ENCODE data around the gene ABCD4.
"Not testable (repeated sequence)": the region's sequence is repeated elsewhere in the genome, so short reads cannot be mapped to it uniquely, and the experiment has no call there.

The ABCD4 gene

DNA sequence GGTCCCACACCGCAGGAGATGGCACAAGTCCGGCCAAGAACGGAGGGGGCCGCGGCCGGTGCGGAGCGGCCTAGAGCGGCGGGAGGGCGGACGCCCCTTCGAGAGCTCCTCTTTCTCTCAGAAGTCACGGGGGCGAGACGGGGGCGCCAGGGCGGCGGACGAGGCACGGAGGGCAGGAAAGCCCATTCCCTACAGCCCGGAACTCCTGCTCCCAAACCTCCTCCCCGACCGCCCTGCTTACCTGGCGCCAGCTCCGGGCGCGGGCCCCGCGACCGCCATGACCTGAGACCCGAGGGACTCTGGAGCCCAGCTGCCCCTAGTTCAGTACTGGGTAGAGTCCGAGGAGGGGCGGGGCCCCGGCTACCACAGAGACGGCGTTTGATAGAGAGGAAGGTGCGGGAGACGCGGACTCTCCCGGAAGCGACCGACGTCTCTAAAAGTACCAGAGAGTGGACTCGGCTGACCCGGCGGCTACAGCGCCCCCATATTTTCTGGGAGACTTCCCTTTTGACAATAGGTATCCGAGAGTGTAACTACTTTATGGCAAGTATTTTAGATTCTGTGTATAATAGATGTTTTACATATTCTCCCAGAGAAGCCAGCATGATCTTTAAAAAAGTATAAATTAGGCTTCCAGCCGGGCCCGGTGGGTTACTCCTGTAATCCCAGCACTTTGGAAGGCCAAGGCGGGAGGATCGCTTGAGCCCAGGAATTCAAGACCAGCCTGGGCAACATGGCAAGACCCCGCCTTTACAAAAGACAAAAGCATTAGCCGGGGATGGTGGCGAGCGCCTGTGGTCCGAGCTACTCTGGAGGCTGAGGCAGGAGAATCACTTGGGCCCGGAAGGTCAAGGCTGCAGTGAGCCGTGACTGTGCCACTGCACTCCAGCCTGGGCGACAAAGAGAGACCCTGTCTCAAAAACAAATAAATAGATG is at the start of gene ABCD4:
ABCD4 (minus strand) TSS at position 301 of the 936 bp plus-strand sequence; CDS start at position 279, 22 bp downstream.
- peaks cover 12% of the 10 kb centered on the region for H3K36me3 Mint-ChIP-seq
- peaks cover 16% of the 10 kb centered on the region for H3K4me1 Mint-ChIP-seq
- peak within 1 kb of the TSS; percentile 93 for H3K4me3 Mint-ChIP-seq
- no peaks in the 10 kb centered on the region for H3K9me3 Mint-ChIP-seq
- peak; percentile 90 for ATAC-seq (ENCODE audit: low read depth)
- DNase-seq (ENCODE audit: low spot score in 2 of 2): peak; percentile 81 to 90
- peak within 1 kb of the TSS; percentile 94 for H3K27ac Mint-ChIP-seq
- no peaks in the 10 kb centered on the region for H3K27me3 Mint-ChIP-seq

DNA sequence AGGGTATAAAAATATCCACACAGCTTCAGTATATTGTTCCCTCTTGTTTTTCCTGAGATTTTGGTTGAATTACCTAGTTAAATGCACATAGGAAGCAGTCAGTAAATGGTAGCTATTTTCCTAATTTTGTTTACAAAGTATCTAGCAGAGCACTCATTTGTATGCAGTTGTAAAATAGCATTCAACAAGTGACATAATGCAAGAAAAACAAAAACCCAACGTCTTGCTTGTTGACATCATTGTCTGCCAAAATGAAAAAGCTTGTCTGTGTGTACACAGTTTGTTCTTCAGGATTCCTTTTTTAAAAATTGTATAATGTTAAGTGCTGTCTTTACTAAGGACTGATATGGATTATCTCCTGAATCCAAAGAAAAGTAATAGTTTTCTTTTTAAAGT is 48.2 kb upstream of the ABCD4 start:
- H3K4me3 Mint-ChIP-seq: no peak overlapping the region
- H3K36me3 Mint-ChIP-seq: no peaks in the 10 kb centered on the region
- ATAC-seq (ENCODE audit: low read depth) (no peak), DNase-seq (ENCODE audit: low spot score in 2 of 2) (no peak)
- H3K9me3 Mint-ChIP-seq: no peaks in the 10 kb centered on the region
- H3K27ac Mint-ChIP-seq: no peak overlapping the region
- peaks cover 2% of the 10 kb centered on the region for H3K27me3 Mint-ChIP-seq
- H3K4me1 Mint-ChIP-seq: no peaks in the 10 kb centered on the region

DNA sequence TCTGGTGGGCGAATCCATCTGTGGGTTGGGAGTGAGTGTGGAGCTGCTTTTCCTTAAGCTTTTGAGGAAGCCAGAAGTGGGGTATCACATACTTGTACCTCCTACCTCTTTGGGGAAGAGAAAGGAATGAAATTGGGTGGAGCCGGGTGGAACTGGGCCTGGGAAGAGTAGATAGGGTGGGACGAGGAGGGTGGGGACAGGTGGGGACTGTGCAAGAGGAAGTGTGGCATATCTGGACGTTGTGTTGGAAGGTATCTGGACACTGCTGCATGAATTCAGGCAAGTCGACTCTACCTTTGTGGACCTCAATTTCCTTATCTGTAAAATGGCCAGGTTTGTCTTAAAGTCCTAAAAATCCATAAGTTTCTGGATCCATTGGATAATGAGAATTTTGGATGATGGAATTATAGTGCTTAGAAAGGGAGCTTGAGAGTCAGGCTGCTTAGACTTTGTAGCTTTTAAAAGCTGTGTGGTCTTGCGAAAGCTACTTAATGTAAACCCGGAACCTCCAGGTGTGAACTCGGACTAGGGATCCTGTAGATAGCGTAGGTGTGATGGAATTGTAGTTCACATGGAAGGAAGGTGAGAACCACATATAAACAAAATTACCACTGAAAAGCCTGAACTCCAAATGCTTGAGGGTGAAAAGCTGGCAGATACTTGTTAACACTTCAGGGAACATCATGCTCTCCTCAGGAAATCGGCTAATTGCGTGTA is 47.6 kb upstream of the ABCD4 start:
- Mint-ChIP-seq H3K27ac (no peak overlapping the region), H3K4me1 (no peaks in the 10 kb centered on the region), H3K9me3 (no peaks in the 10 kb centered on the region), H3K27me3 (peaks cover 2% of the 10 kb centered on the region), H3K4me3 (no peak overlapping the region), H3K36me3 (no peaks in the 10 kb centered on the region)
- ATAC-seq (ENCODE audit: low read depth) (no peak), DNase-seq (ENCODE audit: low spot score in 2 of 2) (no peak)

DNA sequence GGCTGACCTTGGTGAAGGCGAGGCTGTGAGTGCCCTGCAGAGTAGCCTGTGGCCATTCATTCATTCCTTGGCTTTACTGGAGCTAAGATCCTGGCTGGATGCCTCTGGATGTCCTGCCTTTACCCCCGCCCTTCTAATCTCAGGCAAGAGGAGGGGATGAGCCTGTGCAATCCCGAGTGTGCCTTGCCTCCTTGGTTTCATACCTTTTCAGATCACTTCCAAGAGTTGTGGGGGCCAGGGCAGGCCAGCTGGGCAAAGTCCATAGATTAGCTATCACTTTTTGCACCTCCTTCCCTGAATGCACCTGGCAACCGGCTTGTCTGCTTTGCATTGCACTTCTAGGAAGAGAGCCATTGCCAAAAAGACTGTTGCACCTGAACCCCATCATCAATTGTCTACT is 47.0 kb upstream of the ABCD4 start:
- ATAC-seq (ENCODE audit: low read depth) (no peak), DNase-seq (ENCODE audit: low spot score in 2 of 2) (no peak)
- Mint-ChIP-seq H3K4me3 (no peak overlapping the region), H3K9me3 (no peaks in the 10 kb centered on the region), H3K27me3 (peaks cover 2% of the 10 kb centered on the region), H3K4me1 (no peaks in the 10 kb centered on the region), H3K36me3 (no peaks in the 10 kb centered on the region), H3K27ac (no peak overlapping the region)

DNA sequence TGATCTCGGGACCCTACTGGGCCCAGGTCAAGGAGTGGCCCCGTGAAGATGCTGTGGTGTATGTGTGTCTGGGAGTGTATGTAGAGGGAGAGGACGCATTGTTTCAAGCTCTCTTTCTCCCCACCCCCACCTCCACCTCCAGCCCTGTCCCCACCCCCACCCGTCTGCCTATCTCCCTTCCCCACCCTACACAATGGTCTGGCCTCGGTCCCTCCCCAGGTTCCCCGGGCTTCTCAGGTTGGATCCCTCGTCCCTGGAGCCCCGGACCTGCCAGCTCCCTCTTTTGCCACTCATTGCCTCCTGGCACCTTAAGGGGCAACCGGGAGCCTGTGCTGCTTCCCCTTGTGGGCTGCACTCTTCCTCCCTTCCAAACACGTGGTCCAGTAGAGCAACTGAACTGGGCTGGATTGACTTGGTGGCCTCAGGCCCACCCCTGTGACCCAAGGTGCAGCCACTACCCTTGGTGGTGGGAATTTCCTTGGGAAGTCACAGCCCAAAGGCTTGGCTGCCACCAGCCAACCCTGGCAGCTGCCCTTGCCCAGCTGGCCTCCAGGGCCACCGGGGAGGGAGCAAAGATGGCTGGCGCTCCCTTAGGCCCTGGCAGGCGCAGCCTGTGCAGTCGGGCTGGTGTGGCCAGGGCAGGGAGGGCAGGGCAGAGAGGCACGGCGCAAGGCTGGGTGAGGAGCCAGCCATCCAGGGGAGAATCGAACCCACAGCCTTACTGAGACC is 46.2 kb upstream of the ABCD4 start:
- no peak overlapping the region for H3K4me3 Mint-ChIP-seq
- H3K9me3 Mint-ChIP-seq: no peaks in the 10 kb centered on the region
- no peak for ATAC-seq (ENCODE audit: low read depth)
- no peak for DNase-seq (ENCODE audit: low spot score in 2 of 2)
- no peak overlapping the region for H3K27ac Mint-ChIP-seq
- no peaks in the 10 kb centered on the region for H3K4me1 Mint-ChIP-seq
- peaks cover 2% of the 10 kb centered on the region for H3K27me3 Mint-ChIP-seq
- H3K36me3 Mint-ChIP-seq: no peaks in the 10 kb centered on the region

DNA sequence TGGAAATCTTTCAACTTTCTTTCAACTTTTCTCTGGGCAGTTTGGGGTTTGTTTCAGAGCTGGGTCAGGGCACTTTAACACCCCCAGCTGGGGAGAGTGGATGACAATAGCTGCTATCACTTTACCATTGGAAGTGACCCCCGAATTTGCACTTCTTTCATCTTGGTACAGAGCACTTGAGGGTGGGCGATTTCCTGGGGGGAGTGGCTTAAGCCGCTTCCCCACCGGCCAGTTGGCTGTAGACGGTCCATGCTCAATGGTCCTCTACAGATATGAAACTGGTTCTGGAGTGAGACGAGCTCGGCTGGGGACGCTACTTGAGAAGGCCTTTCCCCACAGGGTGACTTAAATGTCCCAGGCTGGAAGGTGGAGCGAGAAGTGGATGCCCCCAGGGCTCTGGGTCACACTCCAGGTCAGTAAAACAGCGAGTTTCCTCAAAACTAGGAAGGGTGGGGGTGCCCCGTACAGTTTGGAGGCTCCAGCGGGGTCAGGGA is 45.6 kb upstream of the ABCD4 start, which contains the start of gene VRTN:
VRTN (plus strand) TSS at position 231 of the 494 bp plus-strand sequence. CDS start 8,313 bp downstream, outside the sequence.
- no peak within 1 kb of the TSS for H3K27ac Mint-ChIP-seq
- H3K4me1 Mint-ChIP-seq: no peaks in the 10 kb centered on the region
- H3K27me3 Mint-ChIP-seq: peaks cover 2% of the 10 kb centered on the region
- H3K9me3 Mint-ChIP-seq: no peaks in the 10 kb centered on the region
- no peak within 1 kb of the TSS for H3K4me3 Mint-ChIP-seq
- DNase-seq (ENCODE audit: low spot score in 2 of 2) (no peak), ATAC-seq (ENCODE audit: low read depth) (no peak)
- no peaks in the 10 kb centered on the region for H3K36me3 Mint-ChIP-seq

DNA sequence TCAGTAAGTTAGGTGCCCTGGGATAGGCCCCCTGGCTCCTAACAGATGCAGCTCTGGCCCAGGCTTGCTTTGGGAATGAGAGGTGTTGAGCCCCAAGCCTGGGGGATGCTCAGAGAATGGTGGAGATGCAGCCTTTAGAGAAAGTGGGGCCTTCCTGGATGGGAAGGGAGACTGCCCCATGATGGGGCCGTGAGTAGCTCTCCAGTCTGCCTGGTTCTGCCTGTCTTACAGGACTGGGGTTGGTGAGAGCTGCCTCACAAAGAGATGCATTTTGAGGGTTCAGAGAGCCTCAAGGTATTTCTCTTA is 45.0 kb upstream of the ABCD4 start:
- no peak overlapping the region for H3K4me3 Mint-ChIP-seq
- H3K9me3 Mint-ChIP-seq: no peaks in the 10 kb centered on the region
- H3K4me1 Mint-ChIP-seq: no peaks in the 10 kb centered on the region
- H3K36me3 Mint-ChIP-seq: no peaks in the 10 kb centered on the region
- H3K27ac Mint-ChIP-seq: no peak overlapping the region
- DNase-seq (ENCODE audit: low spot score in 2 of 2): no peak
- H3K27me3 Mint-ChIP-seq: peaks cover 2% of the 10 kb centered on the region
- ATAC-seq (ENCODE audit: low read depth): no peak

DNA sequence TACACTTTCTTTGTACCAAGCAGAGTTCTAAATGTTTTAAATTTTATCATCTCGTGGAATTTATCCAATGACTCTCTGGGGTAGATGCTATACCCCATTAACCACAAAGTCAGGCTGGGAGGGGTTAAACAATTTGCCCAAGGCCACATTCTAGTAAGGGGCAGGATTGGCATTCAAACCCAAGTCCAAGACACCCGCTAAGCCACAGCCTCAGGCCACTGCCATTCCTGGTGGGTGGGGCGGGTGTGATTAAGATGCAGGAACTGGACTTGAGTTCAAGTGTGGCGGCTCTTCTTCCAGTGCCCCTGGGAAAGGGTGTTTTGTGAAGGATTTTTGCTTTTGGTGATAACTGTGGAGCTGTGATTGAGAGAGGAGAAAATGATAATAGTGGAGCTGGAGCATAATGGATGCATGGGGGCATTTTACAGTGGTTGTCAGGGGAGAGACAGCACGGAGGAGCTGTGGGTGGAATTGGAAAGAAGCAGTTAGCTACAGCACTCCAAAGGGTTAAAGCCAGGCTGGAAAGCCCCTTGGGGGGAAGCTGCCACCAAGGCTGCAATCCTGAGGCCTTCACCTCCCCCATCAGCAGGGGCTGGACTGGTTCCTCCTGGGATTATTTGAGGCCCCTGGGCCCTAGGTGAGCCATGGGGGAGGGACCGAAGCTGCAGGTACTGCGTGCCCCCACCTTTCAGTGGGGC is 44.5 kb upstream of the ABCD4 start:
- no peak for DNase-seq (ENCODE audit: low spot score in 2 of 2)
- H3K9me3 Mint-ChIP-seq: no peaks in the 10 kb centered on the region
- H3K27me3 Mint-ChIP-seq: no peaks in the 10 kb centered on the region
- no peak overlapping the region for H3K27ac Mint-ChIP-seq
- H3K4me3 Mint-ChIP-seq: no peak overlapping the region
- no peaks in the 10 kb centered on the region for H3K4me1 Mint-ChIP-seq
- no peak for ATAC-seq (ENCODE audit: low read depth)
- no peaks in the 10 kb centered on the region for H3K36me3 Mint-ChIP-seq

DNA sequence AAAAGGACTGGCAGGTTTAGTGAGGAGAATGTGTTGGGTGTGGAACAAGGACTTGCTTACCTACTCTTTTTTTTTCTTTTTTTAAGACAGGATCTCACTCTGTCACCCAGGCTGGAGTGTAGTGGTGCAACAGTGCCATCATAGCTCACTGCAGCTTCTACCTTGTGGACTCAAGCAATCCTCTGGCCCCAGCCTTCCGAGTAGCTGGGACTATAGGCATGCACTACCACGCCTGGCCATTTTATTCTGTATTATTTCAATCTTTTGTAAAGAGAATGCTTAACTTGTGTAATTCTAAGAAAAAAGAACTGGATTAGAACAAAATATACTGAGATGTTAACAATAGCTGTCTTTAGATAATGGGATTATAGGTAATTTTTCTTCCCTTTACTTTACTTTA is 43.6 kb upstream of the ABCD4 start:
- Mint-ChIP-seq H3K27me3 (no peaks in the 10 kb centered on the region), H3K36me3 (no peaks in the 10 kb centered on the region), H3K4me3 (no peak overlapping the region), H3K27ac (no peak overlapping the region), H3K9me3 (no peaks in the 10 kb centered on the region), H3K4me1 (no peaks in the 10 kb centered on the region)
- no peak for ATAC-seq (ENCODE audit: low read depth)
- DNase-seq (ENCODE audit: low spot score in 2 of 2): no peak

DNA sequence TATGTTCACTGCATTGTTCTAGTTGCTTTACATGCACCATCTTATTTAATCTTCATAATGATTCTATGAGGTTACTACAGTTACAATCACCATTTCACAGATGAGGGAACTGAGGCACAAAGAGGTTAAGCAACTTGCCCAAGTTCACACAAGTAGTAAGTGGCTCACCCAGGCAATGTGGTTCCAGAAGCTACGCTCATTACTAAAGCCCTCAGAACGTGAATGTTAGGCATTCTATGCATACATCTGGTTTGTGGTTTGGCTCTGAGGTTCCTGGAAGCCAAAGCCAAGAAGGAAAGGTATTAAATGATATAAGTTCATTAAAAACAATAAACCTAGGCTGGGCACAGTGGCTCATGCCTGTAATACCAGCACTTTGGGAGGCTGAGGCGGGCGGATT is 31.2 kb upstream of the ABCD4 start:
- no peak for DNase-seq (ENCODE audit: low spot score in 2 of 2)
- Mint-ChIP-seq H3K27me3 (peaks cover 4% of the 10 kb centered on the region), H3K4me3 (no peak overlapping the region), H3K27ac (no peak overlapping the region), H3K36me3 (no peaks in the 10 kb centered on the region), H3K9me3 (no peaks in the 10 kb centered on the region), H3K4me1 (no peaks in the 10 kb centered on the region)
- ATAC-seq (ENCODE audit: low read depth): no peak

DNA sequence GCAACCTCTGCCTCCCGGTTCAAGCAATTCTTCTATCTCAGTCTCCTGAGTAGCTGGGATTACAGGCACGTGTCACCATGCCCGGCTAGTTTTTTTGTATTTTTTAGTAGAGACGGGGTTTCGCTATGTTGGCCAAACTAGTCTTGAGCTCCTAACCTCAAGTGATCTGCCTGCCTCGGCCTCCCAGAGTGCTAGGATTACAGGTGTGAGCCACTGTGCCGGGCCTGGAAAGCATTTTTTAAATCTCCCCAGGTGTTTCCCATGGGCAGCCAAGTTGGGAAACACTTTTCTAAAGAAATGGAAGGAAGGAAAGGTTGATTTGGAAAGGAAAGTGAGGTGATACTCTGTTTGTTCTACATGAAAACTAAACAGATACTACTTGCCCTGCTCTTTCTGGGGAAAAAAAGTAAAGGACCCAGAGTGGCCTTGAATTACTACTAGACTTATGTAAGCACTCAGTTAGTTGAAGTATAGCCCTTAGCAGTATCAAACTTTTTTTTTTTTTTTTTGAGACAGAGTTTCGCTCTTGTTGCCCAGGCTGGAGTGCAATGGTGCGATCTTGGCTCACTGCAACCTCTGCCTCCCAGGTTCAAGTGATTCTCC is 27.3 kb upstream of the ABCD4 start:
- not testable (repeated sequence) for H3K36me3 Mint-ChIP-seq

DNA sequence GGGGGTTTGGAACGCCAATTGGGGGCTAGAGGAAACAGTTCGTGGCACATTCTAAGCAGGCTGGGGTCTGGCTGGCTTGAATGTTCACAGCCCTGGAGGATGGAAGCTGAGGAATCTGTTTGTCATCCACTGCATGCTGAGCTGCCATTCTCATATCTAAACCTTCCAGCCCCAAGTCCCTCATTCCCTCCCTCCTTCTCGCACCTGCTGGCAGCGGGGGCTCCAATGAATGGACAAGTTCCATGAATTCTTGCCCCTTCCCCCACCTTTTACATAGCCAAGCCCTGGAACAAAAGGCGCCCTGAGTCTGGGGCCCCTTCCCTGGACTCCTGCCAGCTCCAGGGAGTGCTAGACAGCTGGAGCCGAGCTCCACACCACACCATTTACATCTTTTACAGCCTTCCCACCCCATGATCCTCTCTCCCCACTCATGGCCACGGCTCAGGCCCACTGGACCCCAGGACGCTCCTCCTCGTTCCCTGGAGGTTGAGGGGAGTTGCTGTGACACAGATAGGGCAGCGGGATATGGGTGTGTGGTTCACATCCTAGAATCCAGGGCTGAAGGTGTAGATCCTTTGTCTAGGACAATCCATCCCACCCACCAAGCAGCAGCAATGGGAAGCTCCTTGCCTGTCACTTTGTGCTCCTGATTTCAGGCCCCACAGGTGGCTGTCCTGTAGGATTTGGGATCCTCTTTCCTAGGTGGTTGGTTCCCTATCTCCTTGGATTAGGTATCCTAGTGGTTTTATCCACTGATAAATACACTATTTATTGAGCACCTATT is 23.8 kb upstream of the ABCD4 start:
- Mint-ChIP-seq H3K4me3 (no peak overlapping the region), H3K9me3 (no peaks in the 10 kb centered on the region), H3K27ac (no peak overlapping the region), H3K4me1 (no peaks in the 10 kb centered on the region), H3K27me3 (peaks cover 6% of the 10 kb centered on the region), H3K36me3 (no peaks in the 10 kb centered on the region)
- DNase-seq (ENCODE audit: low spot score in 2 of 2) (no peak), ATAC-seq (ENCODE audit: low read depth) (no peak)

More for the DNA sequence above, 27.3 kb upstream of the ABCD4 start:
- not testable (repeated sequence) for H3K9me3 Mint-ChIP-seq; H3K27ac Mint-ChIP-seq; DNase-seq (ENCODE audit: low spot score in 2 of 2); H3K4me3 Mint-ChIP-seq; ATAC-seq (ENCODE audit: low read depth); H3K4me1 Mint-ChIP-seq; H3K27me3 Mint-ChIP-seq

DNA sequence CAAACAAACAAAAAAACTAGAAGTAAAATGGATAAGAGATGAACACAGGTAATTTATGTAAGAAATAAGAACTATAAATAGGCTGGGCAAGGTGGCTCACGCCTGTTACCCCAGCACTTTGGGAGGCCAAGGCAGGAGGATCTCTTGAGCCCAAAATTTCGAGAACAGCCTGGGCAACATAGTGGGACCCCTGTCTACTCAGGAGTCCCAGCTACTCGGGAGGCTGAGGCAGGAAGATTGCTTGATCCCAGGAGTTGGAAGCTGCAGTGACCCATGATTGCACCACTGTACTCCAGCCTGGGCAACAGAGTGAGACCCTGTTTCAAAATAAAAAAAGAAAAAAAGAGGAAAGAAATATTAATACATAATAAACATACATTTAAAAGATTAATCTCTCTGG is 22.7 kb upstream of the ABCD4 start:
- no peak overlapping the region for H3K27ac Mint-ChIP-seq
- H3K4me3 Mint-ChIP-seq: no peak overlapping the region
- no peaks in the 10 kb centered on the region for H3K9me3 Mint-ChIP-seq
- DNase-seq (ENCODE audit: low spot score in 2 of 2): no peak
- H3K4me1 Mint-ChIP-seq: no peaks in the 10 kb centered on the region
- no peak for ATAC-seq (ENCODE audit: low read depth)
- peaks cover 10% of the 10 kb centered on the region for H3K27me3 Mint-ChIP-seq
- no peaks in the 10 kb centered on the region for H3K36me3 Mint-ChIP-seq

Data from memory B cell (primary cell).